ENCODE results near the gene SH3YL1.
"Not testable (repeated sequence)": the region's sequence is repeated elsewhere in the genome, so short reads cannot be mapped to it uniquely, and the experiment has no call there.

The SH3YL1 gene

DNA sequence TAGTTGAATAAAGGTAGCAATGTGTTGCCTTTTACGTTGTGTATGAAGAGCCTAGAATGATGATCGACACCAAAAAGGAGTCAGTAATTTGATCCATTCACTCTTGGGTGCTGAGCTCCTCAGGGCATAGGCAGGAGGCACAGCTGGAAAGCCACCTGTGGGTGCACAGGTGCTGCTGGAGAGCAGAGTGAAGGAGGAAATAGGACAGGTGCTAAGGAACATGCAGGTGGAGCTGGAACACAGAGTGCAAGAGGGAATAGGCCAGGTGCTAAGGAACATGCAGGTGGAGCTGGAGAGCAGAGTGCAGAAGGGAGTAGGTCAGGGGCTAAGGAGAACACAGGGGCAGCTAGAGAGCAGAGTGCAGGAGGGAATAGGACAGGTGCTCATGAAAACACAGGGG is 86.1 kb downstream of the SH3YL1 start:
- Histone ChIP-seq H3K23ac (ENCODE audit: low read length) (no peak overlapping the region), H3K4me1 (ENCODE audit: control insufficient read depth, low read depth, low read length) (no peaks in the 10 kb centered on the region), H3K27me3 (ENCODE audit: insufficient read depth, low read length, poor library complexity) (no peaks in the 10 kb centered on the region), H3K4me3 (ENCODE audit: low read length) (no peak overlapping the region), H3K18ac (ENCODE audit: low read length) (no peak overlapping the region), H3K79me1 (ENCODE audit: low read length) (no peaks in the 10 kb centered on the region), H3K4me2 (ENCODE audit: low read length) (no peak overlapping the region), H2BK5ac (ENCODE audit: low read length) (no peak overlapping the region), H3K36me3 (ENCODE audit: control insufficient read depth, insufficient read depth, low read length) (no peaks in the 10 kb centered on the region), H3K9ac (ENCODE audit: low read length) (no peak overlapping the region), H4K8ac (ENCODE audit: low read depth, low read length) (no peak overlapping the region), H4K5ac (ENCODE audit: low read length) (no peak overlapping the region), H2BK15ac (replicated peaks; ENCODE audit: low read depth) (no peak overlapping the region), H3K79me2 (ENCODE audit: control insufficient read depth, insufficient read depth, low read length) (no peaks in the 10 kb centered on the region), H3K27ac (ENCODE audit: low read depth, low read length) (no peak overlapping the region), H2BK120ac (ENCODE audit: low read depth, low read length) (no peak overlapping the region), H2AK5ac (ENCODE audit: low read length) (no peak overlapping the region), H3K4ac (ENCODE audit: low read depth, low read length) (no peak overlapping the region), H3K56ac (ENCODE audit: low read length) (no peak overlapping the region)
- WGBS (ENCODE audit: extremely low coverage, insufficient coverage, low lambda C conversion rate), result no CpG with 5 or more reads among the region's 2 CpGs
- DNase-seq, result no peak

DNA sequence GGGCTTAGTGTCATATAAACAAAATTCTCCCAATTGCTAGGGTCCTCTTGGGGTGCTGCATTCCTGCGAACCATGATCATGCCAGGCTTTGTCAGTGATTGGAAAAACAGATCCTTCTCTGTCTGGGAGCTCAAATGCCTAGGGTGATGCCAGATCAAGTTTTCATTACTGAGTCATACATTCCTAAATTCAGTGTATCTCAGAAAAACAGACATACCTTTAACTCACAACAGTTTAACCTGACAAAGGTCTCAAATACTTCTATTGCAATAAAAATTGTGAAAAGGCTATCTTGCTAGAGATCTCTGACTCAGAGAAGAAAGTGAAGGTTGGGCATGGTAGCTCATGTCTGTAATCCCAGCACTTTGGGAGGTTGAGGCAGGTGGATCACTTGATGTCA is 86.9 kb downstream of the SH3YL1 start:
- Histone ChIP-seq H3K36me3 (ENCODE audit: control insufficient read depth, insufficient read depth, low read length) (no peaks in the 10 kb centered on the region), H3K79me1 (ENCODE audit: low read length) (no peaks in the 10 kb centered on the region), H3K79me2 (ENCODE audit: control insufficient read depth, insufficient read depth, low read length) (no peaks in the 10 kb centered on the region), H3K4me2 (ENCODE audit: low read length) (no peak overlapping the region), H2AK5ac (ENCODE audit: low read length) (no peak overlapping the region), H3K27ac (ENCODE audit: low read depth, low read length) (no peak overlapping the region), H2BK5ac (ENCODE audit: low read length) (no peak overlapping the region), H3K56ac (ENCODE audit: low read length) (no peak overlapping the region), H2BK15ac (replicated peaks; ENCODE audit: low read depth) (no peak overlapping the region), H3K4me3 (ENCODE audit: low read length) (no peak overlapping the region), H3K27me3 (ENCODE audit: insufficient read depth, low read length, poor library complexity) (no peaks in the 10 kb centered on the region), H3K9ac (ENCODE audit: low read length) (no peak overlapping the region), H3K4me1 (ENCODE audit: control insufficient read depth, low read depth, low read length) (no peaks in the 10 kb centered on the region), H3K18ac (ENCODE audit: low read length) (no peak overlapping the region), H2BK120ac (ENCODE audit: low read depth, low read length) (no peak overlapping the region), H4K8ac (ENCODE audit: low read depth, low read length) (no peak overlapping the region), H3K4ac (ENCODE audit: low read depth, low read length) (no peak overlapping the region), H3K23ac (ENCODE audit: low read length) (no peak overlapping the region), H4K5ac (ENCODE audit: low read length) (no peak overlapping the region)
- peak; percentile 48 for DNase-seq
- WGBS (ENCODE audit: extremely low coverage, insufficient coverage, low lambda C conversion rate), result no CpG with 5 or more reads among the region's 1 CpG

DNA sequence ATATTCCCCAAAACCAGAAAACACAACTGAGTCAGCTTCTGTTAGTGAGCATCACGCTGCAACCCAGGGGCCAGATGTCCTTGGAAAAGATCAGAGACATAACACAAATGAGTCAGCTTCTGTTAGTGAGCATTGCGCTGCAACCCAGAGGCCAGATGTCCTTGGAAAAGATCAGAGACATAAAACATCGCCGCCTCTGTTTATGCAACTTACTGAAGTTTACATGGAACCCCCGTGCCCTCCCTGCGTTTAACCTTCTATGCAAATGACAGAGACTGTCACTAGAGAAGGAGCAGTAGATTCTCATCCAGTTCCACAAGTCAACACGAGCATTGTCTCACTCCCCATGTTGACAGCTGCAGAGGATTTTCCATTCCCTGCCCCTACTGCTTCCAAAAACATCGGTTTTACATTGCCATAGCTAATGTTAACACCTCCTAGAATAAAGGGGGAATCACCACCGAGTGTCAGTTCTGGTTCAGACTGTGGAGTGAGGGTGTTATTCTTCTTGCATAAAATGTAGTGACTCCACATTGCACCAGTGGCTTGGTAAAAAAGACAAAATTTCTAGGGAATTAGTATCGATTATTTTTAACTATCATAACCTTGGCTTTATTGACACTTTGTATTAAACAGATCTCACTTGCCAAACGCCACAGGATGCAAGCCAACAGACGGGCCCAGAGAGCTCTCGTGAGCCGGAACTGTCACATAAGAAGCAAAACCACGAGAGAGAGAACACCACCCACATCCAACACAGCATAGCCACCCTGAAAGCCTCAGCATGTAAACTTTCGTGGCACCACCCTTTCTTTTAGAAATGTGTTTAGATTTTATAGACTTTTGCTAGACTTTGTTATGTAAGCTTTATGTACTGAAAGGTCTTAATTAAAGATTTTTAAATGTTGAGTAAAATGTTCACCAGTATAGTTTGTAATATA is 87.7 kb downstream of the SH3YL1 start:
- no peaks in the 10 kb centered on the region for H3K36me3 ChIP-seq (ENCODE audit: control insufficient read depth, insufficient read depth, low read length)
- no peak overlapping the region for H3K4me2 ChIP-seq (ENCODE audit: low read length)
- H3K27me3 ChIP-seq (ENCODE audit: insufficient read depth, low read length, poor library complexity), result no peaks in the 10 kb centered on the region
- no peak overlapping the region for H3K56ac ChIP-seq (ENCODE audit: low read length)
- no peaks in the 10 kb centered on the region for H3K79me2 ChIP-seq (ENCODE audit: control insufficient read depth, insufficient read depth, low read length)
- no CpG with 5 or more reads among the region's 16 CpGs for WGBS (ENCODE audit: extremely low coverage, insufficient coverage, low lambda C conversion rate)
- H4K5ac ChIP-seq (ENCODE audit: low read length), result no peak overlapping the region
- no peak for DNase-seq
- H3K4me3 ChIP-seq (ENCODE audit: low read length), result no peak overlapping the region
- no peak overlapping the region for H2BK120ac ChIP-seq (ENCODE audit: low read depth, low read length)
- no peak overlapping the region for H3K18ac ChIP-seq (ENCODE audit: low read length)
- H3K4ac ChIP-seq (ENCODE audit: low read depth, low read length), result no peak overlapping the region
- no peak overlapping the region for H2AK5ac ChIP-seq (ENCODE audit: low read length)
- H3K27ac ChIP-seq (ENCODE audit: low read depth, low read length), result no peak overlapping the region
- no peaks in the 10 kb centered on the region for H3K4me1 ChIP-seq (ENCODE audit: control insufficient read depth, low read depth, low read length)
- no peak overlapping the region for H3K9ac ChIP-seq (ENCODE audit: low read length)
- H3K79me1 ChIP-seq (ENCODE audit: low read length), result no peaks in the 10 kb centered on the region
- H4K8ac ChIP-seq (ENCODE audit: low read depth, low read length), result no peak overlapping the region
- no peak overlapping the region for H3K23ac ChIP-seq (ENCODE audit: low read length)
- no peak overlapping the region for H2BK15ac ChIP-seq (replicated peaks; ENCODE audit: low read depth)
- H2BK5ac ChIP-seq (ENCODE audit: low read length), result no peak overlapping the region

DNA sequence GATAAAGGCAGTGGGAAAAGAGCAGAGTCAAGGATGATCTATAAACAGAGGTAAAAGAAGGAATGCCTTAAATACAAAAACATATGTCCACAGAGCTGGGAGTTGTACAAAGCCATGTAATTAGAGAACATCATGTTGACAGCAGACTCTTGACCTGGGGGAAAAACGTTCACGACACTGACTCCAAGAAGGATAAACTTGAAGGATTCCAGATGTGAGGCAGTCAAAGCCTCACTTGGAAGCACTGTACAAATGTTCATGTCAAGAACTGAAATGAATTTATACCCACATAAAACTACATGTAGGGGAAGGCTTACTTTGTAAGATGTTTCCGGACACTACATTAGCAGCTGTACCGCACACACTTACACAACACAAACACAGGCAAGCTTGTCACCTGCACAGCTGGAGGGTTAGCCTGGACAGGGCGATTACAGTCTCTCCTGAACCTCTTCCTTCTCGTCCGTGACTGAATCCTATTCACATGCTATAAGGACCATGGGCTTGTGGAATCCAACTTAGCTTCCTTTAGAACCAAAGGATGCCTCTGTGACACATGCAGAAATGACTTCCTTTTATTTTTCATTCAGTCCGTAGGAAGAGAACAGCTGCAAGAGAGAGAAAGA is 88.6 kb downstream of the SH3YL1 start:
- DNase-seq, result no peak
- Histone ChIP-seq H2BK120ac (ENCODE audit: low read depth, low read length) (no peak overlapping the region), H3K4me3 (ENCODE audit: low read length) (no peak overlapping the region), H3K4ac (ENCODE audit: low read depth, low read length) (no peak overlapping the region), H3K79me2 (ENCODE audit: control insufficient read depth, insufficient read depth, low read length) (no peaks in the 10 kb centered on the region), H2AK5ac (ENCODE audit: low read length) (no peak overlapping the region), H4K5ac (ENCODE audit: low read length) (no peak overlapping the region), H2BK15ac (replicated peaks; ENCODE audit: low read depth) (no peak overlapping the region), H3K4me1 (ENCODE audit: control insufficient read depth, low read depth, low read length) (no peaks in the 10 kb centered on the region), H3K4me2 (ENCODE audit: low read length) (no peak overlapping the region), H3K27me3 (ENCODE audit: insufficient read depth, low read length, poor library complexity) (no peaks in the 10 kb centered on the region), H3K23ac (ENCODE audit: low read length) (no peak overlapping the region), H2BK5ac (ENCODE audit: low read length) (no peak overlapping the region), H3K56ac (ENCODE audit: low read length) (no peak overlapping the region), H3K79me1 (ENCODE audit: low read length) (no peaks in the 10 kb centered on the region), H3K36me3 (ENCODE audit: control insufficient read depth, insufficient read depth, low read length) (no peaks in the 10 kb centered on the region), H3K18ac (ENCODE audit: low read length) (no peak overlapping the region), H4K8ac (ENCODE audit: low read depth, low read length) (no peak overlapping the region), H3K27ac (ENCODE audit: low read depth, low read length) (no peak overlapping the region), H3K9ac (ENCODE audit: low read length) (no peak overlapping the region)
- WGBS (ENCODE audit: extremely low coverage, insufficient coverage, low lambda C conversion rate), result no CpG with 5 or more reads among the region's 8 CpGs

DNA sequence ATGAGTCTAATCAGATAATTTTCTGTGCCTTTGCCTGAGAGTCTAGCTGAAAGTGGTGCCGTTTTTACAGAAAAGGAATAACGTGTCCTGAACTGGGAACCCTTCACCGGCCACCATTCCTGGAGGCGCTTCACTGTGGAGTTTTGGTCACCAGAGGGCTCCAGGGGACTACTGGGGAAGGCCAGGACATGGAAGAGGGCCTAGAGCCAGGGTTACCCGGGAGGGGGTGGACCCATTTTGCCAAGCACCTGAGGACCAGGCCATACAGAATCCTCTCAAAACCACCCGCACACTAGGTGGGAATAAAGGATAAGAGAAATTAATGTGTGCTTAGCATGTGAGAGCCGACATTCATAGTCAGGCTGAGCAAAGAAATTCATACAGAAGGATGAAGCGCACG is 91.7 kb downstream of the SH3YL1 start:
- not testable (repeated sequence) for H3K27me3 ChIP-seq (ENCODE audit: insufficient read depth, low read length, poor library complexity); H3K79me2 ChIP-seq (ENCODE audit: control insufficient read depth, insufficient read depth, low read length); H4K5ac ChIP-seq (ENCODE audit: low read length); H4K8ac ChIP-seq (ENCODE audit: low read depth, low read length); H3K27ac ChIP-seq (ENCODE audit: low read depth, low read length); H2AK5ac ChIP-seq (ENCODE audit: low read length); H3K79me1 ChIP-seq (ENCODE audit: low read length); H3K9ac ChIP-seq (ENCODE audit: low read length); H3K4ac ChIP-seq (ENCODE audit: low read depth, low read length); H2BK5ac ChIP-seq (ENCODE audit: low read length); H3K36me3 ChIP-seq (ENCODE audit: control insufficient read depth, insufficient read depth, low read length); H2BK15ac ChIP-seq (replicated peaks; ENCODE audit: low read depth); H3K4me1 ChIP-seq (ENCODE audit: control insufficient read depth, low read depth, low read length); H2BK120ac ChIP-seq (ENCODE audit: low read depth, low read length); H3K56ac ChIP-seq (ENCODE audit: low read length); H3K4me2 ChIP-seq (ENCODE audit: low read length); H3K18ac ChIP-seq (ENCODE audit: low read length); H3K4me3 ChIP-seq (ENCODE audit: low read length); H3K23ac ChIP-seq (ENCODE audit: low read length)
- DNase-seq, result peak; percentile 68
- WGBS (ENCODE audit: extremely low coverage, insufficient coverage, low lambda C conversion rate), result no CpG with 5 or more reads among the region's 9 CpGs
